HepG2 (cell line): ENCODE data around the gene FUOM.

ENCODE experiments used
- CREB1 ChIP-seq, 2 experiments: fragments of 450-650 bp in 1 of 2; IDR thresholded peaks; 2 replicates each; pipeline ENCODE4 v1.6.1; 2016 to 2017; ENCODE audit warnings: control low read depth in 1 of 2, mild to moderate bottlenecking in 1 of 2, missing compliant biosample characterization in 1 of 2, missing genetic modification characterization in 1 of 2
- CTCF ChIP-seq: sonication (generic); formaldehyde crosslinking; IDR thresholded peaks from 2 replicates; pipeline ENCODE4 v1.5.0; 2020; ENCODE audit warnings: mild to moderate bottlenecking, missing genetic modification reagents, moderate library complexity
- NFYB ChIP-seq: sonication (generic); formaldehyde crosslinking; IDR thresholded peaks from 2 replicates; pipeline ENCODE4 v1.4.0; 2020; ENCODE audit warnings: missing genetic modification reagents
- PRPF4 ChIP-seq: fragments of 200-400 bp; formaldehyde crosslinking; IDR thresholded peaks from 2 replicates; pipeline ENCODE4 v1.6.1; 2016; ENCODE audit warnings: low read length, low read depth; ENCODE audit not compliant: poor library complexity, severe bottlenecking
- TAF1 ChIP-seq: sonication (generic); formaldehyde crosslinking; IDR thresholded peaks from 2 replicates; pipeline ENCODE4 v1.4.0; 2020; ENCODE audit warnings: missing genetic modification reagents
- ZC3H4 ChIP-seq: sonication (generic); formaldehyde crosslinking; IDR thresholded peaks from 2 replicates; pipeline ENCODE4 v1.4.0; 2020; ENCODE audit warnings: missing genetic modification reagents, borderline replicate concordance
- ZNF350 ChIP-seq: sonication (generic); formaldehyde crosslinking; IDR thresholded peaks from 2 replicates; pipeline ENCODE4 v1.4.0; 2020; ENCODE audit warnings: mild to moderate bottlenecking, low read depth, missing genetic modification reagents, borderline replicate concordance

DNA sequence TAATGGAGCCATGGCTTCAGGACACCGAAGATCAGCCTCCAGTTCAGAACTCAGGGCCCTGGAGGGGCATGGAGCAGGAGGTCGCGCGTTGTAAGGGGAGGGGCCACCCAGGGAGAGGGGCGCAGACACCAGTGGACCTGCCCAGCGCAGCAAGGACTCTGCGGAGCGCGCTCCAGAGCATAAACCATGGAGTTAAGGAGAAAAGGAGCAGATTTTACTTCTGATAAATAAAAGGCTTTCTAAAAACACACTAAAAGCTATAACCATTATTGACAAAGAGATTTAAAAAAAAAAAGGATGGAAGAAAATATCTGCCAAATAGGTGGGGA, 31.6 kb downstream of the FUOM start:
- TF ChIP-seq ZC3H4 (no peak), CREB1 (IDR thresholded peaks at IDR 0.05) (no peak), CREB1 (CRISPR knock-in tag; IDR thresholded peaks at IDR 0.05) (no peak), CTCF (CRISPR knock-in tag) (no peak), PRPF4 (no peak), NFYB (CRISPR knock-in tag) (no peak), TAF1 (CRISPR knock-in tag) (no peak), ZNF350 (CRISPR knock-in tag) (no peak)
